HG03432 (cell line): ENCODE results near the gene EPHA3.

Experiments used
- ATAC-seq: cut with Tn5 transposase; IDR thresholded peaks from one replicate; pipeline ENCODE4 v1.9.1; 2021; ENCODE audit warnings: mild to moderate bottlenecking, moderate library complexity; ENCODE audit not compliant: unreplicated experiment

The EPHA3 gene

DNA sequence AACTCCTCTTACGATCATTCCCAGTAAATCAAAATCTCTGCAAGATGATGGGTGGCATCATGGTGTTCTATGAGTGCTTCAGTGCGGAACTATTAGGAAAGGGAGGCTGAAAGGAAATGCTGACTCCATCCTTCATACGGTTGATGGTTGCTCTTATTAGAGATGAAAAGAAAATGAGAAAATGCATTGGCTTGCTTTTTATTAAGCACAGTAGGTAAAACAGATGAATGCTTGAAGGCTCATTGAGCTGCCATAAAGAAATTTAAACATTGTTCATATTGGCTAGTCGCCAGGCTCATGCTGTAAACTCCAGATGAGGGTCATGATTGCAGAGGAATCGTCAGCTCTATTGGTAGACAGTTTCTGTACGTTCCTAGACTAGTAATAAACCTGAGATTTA lies 115.8 kb downstream of the EPHA3 start:
- ATAC-seq, result no peak

- ATAC-seq, result no peak
Measured at GRCh38 chr3:89227218-89227617, 119.8 kb downstream of the EPHA3 start.

DNA sequence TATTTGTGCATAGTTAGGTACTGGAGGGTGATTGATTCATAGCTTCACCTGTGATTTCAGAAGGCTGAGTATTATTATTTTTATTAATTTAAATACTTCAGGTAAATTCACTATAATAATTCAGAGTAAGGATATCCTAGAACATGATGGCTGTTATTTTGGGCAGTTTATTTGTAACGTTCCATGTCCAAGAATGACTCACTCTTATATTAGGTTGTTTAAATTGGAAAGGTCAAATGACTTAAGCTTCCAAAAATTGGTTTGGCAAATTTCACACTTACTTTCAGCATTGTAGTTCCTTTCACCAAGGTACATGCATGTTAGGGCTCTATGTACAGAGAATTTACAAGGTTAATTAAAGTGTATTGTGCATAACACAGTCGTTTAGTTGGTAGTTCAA lies 120.2 kb downstream of the EPHA3 start:
- ATAC-seq, result no peak

GRCh38 chr3:89232155-89232554 lies 124.7 kb downstream of the EPHA3 start:
- ATAC-seq, result no peak

GRCh38 chr3:89234620-89235019 lies 127.2 kb downstream of the EPHA3 start:
- no peak for ATAC-seq

DNA sequence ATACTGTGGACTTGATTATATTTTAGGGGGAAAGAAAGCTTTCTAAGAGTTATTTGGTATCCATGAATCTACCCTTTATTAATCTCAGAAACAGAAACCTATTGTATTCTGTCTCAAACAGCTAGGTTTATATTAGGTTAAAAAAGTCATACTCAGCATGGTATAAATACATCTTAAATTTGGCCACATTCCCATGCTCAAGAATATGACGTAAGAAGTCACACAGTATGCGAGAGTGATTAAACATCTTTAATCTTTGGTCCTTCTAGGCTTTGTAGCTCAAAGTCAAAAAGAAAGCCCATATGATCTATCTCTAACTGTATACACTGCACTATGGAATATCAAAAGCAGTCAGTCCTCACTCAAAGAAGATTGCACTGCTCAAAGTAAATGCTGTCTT lies 131.4 kb downstream of the EPHA3 start:
- ATAC-seq, result no peak

GRCh38 chr3:89239774-89240173 lies 132.4 kb downstream of the EPHA3 start:
- ATAC-seq, result no peak

DNA sequence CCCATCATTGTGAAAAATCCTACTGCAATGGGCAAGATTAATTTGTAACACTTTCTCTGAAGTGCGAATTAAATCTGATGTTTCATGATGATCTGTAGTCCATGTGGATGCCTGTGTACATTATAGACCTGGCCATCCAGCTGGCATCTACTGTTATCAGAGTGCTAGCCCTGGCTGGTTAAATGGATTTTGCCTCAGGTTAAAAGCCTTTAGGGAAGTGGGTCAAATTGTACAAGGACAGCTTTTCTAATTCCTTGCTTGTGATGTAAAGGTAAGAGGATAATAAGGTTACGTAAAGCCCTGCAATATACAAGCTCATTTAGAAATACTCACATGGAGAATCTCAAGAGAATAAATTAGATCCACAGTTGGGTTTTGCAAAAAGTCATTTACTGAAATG lies 138.2 kb downstream of the EPHA3 start:
- ATAC-seq, result no peak

DNA sequence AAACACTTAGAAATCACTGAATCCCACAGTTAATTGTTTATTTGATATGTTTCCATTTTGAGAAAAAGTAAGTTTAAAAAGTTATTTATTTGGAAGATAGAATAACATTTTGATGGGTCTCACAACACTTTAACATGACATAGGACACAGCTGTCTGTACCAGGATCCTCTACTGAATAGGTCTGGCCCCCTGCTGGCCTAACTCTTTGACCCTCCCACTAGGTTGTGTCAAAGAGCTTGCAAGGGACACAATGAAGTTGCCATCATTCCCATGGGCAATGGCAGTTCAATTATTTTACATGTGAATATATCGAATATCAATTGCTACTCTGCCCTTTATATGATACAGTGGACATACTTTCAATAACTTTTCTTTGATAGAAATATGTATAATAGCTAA lies 138.9 kb downstream of the EPHA3 start:
- peak; percentile 37 for ATAC-seq

DNA sequence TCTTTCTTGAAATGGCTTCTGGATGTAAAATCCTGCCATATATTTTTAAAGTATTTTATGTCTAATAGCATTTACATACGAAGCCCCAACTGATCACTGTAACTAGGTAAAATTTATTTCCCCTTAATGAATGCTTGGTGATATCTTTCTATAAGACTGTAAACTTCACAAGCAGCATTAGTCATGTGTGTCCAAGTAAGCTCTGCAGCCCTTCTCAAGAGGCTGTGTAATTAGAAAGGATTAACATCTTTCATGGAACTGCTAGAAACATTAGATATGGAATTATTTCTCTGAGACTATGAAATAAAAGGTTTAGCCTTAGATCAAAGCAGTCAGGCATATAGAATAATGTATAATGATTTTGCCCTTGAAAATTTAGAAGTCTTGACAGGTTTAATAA lies 143.3 kb downstream of the EPHA3 start:
- no peak for ATAC-seq

GRCh38 chr3:89252016-89252415 lies 144.6 kb downstream of the EPHA3 start:
- ATAC-seq, result no peak

DNA sequence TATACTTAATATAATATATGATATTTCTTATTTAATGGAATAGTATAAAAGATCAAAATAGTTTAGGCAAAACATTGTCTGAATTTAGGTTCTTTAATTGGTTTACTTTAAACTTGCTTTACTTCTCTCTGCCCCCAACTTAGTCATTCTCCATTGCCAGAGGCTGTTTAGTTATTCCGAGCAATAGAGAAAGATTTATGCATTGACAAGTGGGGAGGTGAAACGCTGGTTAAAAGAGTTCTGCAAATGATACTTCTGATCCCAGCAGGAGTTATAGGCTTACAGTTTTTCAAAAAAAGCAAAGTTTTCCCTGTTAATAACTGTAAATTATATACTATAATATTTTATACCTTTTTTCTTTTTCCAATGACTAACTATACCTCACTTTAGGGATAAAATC lies 145.4 kb downstream of the EPHA3 start:
- no peak for ATAC-seq

DNA sequence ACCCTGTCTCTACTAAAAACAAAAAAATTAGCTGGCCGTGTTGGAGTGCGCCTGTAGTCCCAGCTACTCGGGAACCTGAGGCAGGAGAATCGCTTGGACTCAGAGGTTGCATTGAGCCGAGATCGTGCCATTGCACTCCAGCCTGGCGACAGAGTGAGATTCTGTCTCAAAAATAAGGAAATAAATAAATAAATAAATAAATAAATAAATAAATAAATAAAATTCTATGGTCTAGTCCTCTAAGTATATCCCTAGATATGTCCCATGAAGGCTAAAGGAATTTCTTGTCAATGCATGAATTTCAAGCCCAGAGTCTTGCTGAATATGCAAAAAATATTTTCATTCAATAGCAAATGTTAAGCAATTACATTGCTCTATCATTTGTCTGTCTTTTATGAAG lies 149.0 kb downstream of the EPHA3 start:
- no peak for ATAC-seq

- ATAC-seq, result no peak
Measured at GRCh38 chr3:89256882-89257281, 149.5 kb downstream of the EPHA3 start.

- no peak for ATAC-seq
Measured at GRCh38 chr3:89260721-89261120, 153.3 kb downstream of the EPHA3 start.

GRCh38 chr3:89261673-89262072 lies 154.3 kb downstream of the EPHA3 start:
- no peak for ATAC-seq

DNA sequence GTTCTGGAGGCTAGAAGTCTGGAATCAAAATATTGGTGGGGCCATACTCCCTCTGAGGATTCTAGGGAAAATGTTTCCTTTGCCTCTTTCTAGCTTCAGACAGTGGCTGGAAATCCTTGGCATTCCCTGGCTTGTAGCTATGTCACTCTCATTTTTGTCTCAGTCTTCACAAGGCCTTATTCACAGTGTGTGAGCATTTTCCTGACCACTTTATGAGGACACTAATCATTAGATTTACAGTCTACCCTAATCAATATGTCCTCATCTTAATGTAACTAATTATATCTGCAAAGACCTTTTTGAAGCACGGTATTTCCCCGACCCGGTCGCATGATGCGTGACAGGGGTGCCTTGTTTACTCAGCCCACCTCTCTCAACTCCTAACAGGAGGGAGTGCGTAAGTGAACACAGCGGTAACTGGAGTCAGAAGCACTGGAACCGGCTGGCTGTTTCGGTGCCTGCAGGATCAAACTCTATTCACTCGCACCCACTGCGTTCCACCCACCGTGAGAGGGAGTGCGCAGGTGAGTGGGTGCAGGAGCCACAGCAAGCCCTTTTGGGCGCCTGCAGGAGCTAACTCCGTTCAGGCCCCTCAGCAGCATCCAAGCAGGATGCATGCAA lies 155.0 kb downstream of the EPHA3 start:
- no peak for ATAC-seq

- no peak for ATAC-seq
Measured at GRCh38 chr3:89264037-89264560, 156.7 kb downstream of the EPHA3 start.

- peak; percentile 57 for ATAC-seq
Measured at GRCh38 chr3:89266074-89266473, 158.7 kb downstream of the EPHA3 start.

DNA sequence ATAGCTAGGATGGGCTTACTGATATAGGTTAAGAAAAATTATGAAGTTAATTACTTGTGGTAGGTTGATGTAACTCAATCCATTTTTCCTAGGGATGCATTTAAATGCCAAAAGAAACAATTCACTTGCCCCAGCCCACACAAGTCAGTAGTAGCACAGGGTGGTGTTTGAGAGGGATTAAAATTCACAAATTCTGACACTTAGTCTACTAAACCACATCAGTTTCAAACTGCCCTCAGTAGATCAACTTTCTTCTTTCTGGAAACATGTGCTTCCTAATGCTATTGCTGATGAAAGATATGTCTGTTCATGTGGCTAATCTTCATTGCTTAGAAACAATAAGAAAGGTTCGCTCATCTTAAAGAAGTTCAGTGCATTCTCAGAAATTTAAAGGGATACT lies 160.6 kb downstream of the EPHA3 start:
- no peak for ATAC-seq

DNA sequence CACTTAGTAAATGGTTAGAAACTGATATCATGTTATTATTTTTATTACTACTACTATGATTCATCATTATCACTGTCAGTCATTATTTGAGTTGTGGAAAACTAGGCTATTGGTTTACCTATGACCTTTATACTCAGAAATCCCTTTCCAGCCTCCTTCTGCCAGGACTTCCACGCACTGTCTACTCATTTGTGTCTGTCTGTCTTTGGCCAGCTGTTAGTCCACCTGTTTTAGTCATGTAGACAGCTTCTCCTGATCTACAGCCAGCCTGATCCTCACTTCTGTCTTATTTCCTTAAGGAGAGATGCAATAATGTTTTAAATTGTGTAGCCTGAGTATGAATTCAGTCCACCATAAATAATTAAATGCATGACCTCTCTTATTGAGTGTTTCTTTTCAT lies 162.8 kb downstream of the EPHA3 start:
- no peak for ATAC-seq

DNA sequence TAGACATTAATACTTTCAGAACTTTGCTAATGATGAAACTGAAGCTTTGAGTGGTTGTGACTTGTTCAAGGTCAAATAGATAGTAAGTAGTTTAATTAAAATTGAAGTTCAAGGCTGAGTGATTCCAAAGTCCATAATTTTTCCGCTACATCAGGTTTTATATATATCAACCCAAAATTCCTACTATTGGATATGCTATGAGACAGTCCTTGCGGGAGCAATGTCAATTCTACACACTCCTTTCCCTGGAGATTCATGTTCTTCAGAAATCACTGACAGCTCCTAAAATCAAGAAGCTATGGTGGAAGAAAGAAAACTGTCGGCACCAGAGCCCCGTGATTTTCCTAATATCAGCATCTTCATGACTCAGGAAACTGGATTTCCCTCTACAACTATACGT lies 167.6 kb downstream of the EPHA3 start:
- ATAC-seq, result no peak

DNA sequence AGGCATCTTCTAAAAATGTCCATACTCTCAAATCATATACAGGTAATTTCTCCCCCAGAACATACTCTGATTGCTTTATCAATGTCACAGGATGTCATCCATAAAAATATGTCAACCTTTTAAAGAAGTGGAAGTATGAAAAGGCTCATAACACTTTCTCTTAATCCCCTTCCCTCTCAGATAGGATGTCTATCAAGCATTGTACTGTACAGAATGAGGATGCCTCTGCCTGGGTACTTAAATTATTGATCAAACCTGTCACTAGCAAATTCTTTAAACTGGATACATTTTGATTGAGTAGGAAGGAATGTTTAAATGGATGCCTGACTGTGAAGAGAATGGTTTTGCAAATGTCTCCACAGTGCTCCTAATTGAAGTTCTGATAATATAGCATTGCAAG lies 168.7 kb downstream of the EPHA3 start:
- ATAC-seq, result no peak
